Inflammatory macrophage (primary cell): Measurements from ENCODE around the gene TAS2R19.
"Not testable (repeated sequence)": the region's sequence is repeated elsewhere in the genome, so short reads cannot be mapped to it uniquely, and the experiment has no call there.

ENCODE experiments used
- DNase-seq, 2 donors: peaks; one replicate each; pipeline ENCODE4 v3.0.0-alpha.2; 2020 to 2022
- total RNA-seq, 18 experiments: gene quantifications; one replicate each; lab custom pipeline; 2026; ENCODE audit warnings: mixed read lengths in 6 of 18, inconsistent platforms in 2 of 18; lab: John Stamatoyannopoulos, UW

The TAS2R19 gene, protein sequence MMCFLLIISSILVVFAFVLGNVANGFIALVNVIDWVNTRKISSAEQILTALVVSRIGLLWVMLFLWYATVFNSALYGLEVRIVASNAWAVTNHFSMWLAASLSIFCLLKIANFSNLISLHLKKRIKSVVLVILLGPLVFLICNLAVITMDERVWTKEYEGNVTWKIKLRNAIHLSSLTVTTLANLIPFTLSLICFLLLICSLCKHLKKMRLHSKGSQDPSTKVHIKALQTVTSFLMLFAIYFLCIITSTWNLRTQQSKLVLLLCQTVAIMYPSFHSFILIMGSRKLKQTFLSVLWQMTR
- 0.26 to 2.5 (median 0.86) reads per million in 18 experiments for total RNA-seq

DNA sequence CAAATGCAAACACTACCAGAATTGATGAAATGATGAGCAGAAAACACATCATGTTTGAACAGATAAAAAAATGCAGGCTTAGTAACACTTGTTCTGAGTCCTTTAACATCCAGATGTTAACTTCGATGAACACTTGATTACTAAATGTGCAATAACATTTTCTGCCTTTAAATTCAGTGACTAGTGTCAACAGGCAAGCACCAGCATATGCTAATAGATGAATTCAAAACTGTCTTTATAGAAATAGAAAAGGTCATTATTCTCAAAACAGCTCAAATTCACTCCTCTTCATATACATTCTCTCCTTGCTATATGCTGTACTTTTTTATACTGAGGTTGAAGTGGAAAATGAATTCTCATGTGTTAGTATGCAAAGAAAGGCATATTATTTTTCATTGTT, at the start of gene TAS2R19:
TAS2R19 (minus strand) TSS at position 101 of the 400 bp plus-strand sequence; CDS start at position 52, 49 bp downstream.
- DNase-seq, result no peak

DNA sequence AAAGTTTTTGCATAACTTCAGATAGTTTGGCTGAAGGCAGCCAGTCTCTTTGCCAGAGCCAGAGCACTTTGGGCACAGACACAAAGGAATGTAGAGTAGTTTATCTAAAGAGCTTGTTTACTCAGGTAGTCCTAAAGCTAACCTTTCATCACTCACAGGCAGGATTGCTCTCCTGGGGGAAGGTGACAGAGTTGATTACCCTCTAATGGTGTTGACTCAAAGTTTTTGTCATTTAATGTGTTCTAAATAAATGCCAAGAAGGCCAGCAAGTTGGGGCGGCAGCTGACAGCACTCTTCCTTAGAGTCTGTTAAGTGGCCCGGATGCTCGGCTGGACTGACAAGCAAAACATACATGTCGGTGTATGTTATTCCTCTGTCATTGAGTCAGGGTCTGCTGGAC, 49.0 kb upstream of the TAS2R19 start:
- DNase-seq, result no peak

DNA sequence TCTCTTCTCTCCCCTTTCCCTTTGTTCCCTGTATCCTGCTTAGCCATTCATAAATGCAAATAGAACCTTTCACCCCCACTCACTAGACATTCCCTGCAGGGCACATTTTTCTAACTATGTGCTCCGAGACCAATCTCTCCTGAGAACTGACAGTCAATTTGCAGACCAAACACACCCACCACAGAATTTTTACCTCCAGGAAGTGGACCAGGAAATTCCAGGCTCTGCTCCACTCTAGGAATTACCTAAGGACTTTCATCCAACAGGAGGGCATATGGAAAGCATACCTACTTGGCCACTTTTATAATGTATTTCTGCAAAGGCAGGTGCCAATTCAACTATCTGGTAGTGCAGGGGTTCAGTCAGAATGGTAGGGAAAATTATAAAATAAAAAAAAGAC, 48.6 kb upstream of the TAS2R19 start:
- no peak for DNase-seq

DNA sequence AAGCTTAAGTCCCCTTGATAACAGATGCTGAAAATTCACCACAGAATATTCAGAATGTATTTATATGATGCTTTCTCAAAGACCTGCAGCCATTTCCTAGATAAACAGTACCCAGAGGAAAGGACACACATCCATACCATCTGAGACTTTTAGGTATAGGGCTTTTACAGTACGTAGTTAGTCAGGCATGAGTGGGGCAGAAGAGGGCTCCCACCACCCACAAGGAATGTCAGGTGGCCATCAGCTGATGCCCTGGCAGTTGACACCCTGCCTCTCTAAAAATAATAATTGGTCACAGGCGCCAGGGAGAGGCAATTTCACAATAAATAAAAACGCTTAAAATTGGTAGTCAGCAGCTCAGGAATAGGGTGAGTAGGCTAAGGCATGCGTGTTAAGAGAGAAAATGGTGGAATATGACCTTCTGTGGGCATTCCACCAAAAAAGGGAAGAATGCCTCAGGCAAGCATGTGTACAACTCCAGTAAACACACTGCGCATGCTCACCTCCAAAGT, 47.5 kb upstream of the TAS2R19 start:
- DNase-seq, result peak in 1 of 2 donors; percentile 15

DNA sequence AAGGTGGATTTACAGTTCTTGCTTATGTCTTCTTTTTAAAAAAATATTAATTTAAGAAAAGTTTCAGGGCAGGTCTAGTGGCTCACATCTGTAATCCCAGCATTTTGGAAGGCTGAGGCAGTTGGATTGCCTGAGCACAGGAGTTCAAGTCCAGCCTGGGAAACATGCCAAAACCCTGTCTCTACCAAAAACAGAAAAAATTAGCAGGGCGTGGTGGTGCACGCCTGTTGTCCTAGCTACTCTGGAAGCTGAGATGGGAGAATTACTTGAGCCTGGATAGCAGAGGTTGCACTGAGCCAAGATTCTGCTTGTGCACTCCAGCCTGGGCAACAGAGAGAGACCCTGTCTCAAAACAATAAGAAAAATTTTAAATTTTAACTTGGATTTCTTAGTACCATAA, 45.1 kb upstream of the TAS2R19 start:
- DNase-seq, result no peak

DNA sequence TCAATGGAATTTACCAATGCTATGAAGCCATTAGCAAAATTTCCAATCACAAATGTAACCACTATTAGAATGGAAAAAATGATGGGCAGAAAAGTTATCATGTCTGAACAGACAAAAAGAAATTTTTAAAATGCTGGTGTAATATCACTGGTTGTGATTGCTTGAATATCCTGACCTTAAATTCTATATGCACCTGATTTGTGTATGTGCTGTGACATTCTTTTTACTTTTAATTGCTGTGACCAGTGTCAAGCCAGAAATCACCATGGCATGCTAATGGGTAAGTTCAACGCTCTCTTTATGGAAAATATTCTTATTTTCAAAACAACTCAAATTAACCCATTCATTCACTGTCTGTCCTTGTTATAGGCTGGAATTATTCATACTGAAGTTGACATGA, 39.8 kb upstream of the TAS2R19 start, which contains the start of gene TAS2R46:
TAS2R46 (minus strand) TSS at position 101 of the 400 bp plus-strand sequence; CDS start at position 101, 0 bp downstream.
- not testable (repeated sequence) for DNase-seq

DNA sequence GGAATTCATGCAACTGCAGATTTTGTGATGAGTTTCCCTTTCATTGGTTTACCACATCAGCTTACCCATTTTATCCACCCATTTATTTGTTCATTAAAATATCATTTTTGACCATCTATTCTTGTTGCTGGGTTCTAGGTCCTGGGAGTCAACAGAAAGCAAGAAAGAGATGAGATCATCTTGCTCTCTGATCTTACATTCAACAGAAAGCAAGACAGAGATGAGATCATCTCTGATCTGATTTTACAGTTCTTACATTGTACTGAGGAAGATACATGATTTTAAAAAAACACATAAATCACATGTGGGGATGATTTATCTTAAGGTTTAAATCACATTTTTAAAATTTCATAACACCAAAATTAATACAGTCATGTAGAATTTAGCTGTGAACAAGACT, 37.4 kb upstream of the TAS2R19 start:
- no peak for DNase-seq

DNA sequence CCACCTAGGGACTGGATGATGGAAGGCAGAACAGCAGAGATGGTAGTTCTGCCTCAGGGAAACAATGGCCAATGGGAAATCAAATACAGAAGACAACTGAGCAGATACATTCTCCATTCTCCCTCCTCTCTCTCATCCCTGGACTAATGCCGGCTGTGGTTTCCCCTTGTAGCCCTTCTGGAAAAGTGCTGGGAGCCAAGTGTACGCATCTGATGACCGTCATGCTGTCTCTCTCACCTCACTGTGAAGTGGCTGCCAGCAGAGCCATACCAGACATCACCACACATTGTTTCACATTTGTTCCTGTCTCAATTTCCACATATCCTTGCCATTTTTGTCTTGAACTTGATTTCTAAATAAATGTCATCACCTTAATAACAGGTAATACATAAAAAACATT, 36.6 kb upstream of the TAS2R19 start:
- no peak for DNase-seq

DNA sequence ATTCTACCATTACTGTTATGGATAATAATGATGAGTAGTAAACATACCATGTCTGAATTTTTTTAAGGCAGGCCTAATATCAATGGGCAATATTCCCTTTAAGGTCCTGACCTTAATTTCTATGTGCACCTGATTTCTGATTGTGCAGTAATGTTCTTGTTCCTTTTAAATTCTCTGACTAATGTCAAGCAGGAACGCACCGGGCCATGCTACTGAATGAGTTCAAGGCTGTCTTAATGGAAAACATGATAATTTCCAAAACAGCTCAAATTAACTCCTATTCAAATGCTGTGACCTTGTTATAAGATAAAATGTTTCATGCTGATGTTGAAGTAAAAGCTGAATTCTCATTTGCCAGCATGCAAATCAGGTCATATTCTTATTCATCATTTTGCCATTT, 32.9 kb upstream of the TAS2R19 start:
- DNase-seq, result no peak

DNA sequence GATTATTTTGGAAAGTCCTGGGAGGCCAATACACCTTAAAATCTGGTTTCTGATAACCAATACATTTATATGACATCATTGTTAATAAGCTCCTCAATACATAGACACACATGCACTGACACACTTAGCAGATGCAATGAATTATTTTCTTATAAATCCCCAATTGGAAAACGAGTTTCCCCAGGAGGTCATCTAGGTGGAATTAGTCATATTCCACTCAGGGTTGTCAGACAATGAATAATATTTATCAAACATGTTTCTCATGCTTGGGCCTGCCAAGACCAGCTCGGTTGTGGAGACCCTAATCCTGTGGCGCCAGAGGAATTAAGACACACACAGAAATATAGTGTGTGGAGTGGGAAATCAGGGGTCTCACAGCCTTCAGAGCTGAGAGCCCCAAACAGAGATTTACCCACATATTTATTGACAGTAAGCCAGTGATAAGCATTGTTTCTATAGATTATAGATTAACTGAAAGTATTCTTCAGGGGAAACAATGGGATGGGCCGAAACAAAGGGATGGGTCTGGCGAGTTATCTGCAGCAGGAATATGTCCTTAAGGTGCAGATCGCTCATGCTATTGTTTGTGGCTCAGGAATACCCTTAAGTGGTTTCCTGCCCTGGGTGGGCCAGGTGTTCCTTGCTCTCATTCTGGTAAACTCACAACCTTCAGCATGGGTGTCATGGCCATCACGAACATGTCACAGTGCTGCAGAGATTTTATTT, 27.5 kb upstream of the TAS2R19 start:
- DNase-seq, result not testable (repeated sequence)

DNA sequence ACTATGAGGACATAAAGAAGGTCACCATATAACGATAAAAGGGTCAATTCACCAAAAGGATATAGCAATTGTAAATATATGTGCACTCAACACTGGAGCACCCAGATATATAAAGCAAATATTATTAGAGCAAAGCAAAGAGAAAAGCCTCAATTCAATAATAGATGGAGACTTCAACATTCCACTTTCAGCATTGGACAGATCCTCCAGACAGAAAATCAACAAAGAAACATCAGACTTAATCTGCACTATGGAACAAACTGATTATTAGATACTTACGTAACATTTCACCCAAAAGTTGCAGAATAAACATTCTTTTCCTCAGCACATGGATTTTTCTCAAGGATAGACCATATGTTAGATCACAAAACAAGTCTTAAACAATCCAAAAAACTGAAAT, 18.9 kb upstream of the TAS2R19 start:
- DNase-seq, result not testable (repeated sequence)

DNA sequence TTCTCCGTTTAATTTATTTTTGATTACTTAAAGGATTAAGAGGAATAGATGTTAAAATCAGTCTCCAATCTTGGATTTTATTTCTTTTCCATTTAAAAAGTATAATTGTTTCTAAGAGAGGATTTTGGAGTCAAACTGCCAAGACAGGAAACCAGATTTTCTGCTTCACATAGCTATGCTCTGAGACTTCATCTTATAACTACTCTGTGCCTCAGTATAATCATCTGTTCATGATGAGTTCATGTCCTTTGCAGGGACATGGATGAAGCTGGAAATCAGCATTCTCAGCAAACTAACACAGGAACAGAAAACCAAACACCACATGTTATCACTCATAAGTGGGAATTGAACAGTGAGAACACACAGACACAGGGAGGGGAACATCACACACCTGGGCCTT, 17.7 kb upstream of the TAS2R19 start:
- no peak for DNase-seq

DNA sequence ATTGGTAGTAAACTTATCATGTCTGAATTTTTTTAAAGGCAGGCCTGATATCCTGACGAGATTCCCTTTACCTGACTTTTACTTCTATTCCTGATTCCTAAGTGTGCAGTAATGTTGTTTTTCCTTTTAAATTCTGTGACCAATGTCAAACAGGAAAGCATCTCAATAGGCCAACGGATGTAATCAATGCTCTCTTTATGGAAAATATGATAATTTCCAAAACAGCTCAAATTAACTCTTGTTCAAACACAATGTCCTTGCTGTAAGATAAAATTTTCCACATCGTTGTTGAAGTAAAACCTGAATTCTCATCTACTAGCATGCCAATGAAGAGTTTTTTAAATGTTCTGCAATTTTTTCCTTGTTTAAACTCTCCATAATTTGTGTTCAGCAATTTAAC, 16.8 kb upstream of the TAS2R19 start:
- DNase-seq, result no peak

DNA sequence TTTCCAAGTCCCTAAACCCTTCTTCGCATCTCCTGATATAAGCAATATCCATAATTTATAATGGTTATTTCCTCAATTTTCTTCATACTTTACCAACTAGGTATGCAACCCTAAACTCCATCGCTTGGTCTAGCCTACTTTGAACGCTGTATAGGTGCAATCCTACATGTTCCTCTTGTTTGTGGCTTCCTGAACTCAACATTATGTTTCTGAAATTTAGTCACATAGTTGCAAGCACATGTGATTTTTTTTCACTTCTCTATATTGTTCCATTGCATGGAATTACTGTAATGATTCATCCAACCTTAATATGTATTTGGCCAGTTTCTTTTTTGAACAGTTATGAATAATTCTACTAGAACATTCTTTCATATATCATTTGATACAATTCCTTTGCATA, 11.5 kb upstream of the TAS2R19 start:
- not testable (repeated sequence) for DNase-seq

DNA sequence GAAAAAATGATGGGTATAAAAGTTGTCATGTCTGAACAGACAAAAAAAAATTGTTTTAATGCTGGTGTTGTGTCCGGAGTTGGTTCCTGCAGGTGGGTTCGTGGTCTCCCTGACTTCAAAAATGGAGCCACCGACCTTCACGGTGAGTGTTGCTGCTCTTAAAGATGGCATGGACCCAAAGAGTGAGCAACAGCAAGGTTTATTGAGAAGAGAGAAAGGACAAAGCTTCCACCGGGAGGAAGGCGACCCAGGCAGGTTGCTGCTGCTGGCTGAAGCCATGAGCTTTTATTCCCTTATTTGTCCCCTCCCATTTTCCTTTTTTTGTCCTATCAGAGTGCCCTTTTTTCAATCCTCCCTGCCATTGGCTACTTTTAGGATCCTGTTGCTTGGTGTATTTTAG, 8.9 kb upstream of the TAS2R19 start, which contains the start of gene TAS2R31:
TAS2R31 (minus strand) TSS at position 101 of the 400 bp plus-strand sequence; CDS start at position 29, 72 bp downstream.
- no peak for DNase-seq

DNA sequence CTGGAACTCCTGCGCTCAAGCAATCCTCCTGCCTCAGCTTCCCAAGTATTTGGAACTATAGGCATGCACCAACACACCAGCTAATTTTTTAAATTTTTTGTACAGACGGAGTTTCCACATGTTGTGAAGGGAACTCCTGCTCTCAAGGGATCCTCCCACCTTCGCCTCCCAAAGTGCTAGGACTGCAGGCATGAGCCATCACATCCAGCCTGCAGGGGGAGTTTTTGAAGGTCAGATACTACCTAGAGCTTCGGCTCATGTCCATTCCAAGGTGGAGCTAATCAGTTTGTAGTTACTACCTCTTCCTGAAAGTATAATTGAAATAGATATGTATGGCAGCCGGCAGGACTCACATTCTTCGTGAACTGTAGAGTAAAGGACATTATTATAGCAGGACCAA, 3.7 kb upstream of the TAS2R19 start:
- no peak for DNase-seq

DNA sequence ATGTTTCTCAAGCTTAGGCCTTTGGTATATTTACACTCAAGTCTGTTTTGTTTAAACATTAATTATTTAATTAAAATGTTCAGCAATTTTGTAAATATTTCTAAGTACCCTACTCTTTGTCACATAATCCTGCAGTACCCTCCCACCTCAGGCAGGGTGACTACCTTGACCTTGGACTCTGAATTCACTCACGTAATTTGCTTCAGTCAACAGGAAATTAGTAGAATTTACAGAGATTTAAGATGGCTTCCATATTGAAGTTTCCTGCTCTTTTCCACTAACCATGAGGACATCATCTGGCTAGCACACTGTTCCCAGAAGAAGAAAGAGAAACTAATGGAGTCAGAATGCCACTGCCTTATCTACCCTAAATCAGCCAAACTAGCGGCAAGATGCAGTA, 967 bp upstream of the TAS2R19 start:
- no peak for DNase-seq

DNA sequence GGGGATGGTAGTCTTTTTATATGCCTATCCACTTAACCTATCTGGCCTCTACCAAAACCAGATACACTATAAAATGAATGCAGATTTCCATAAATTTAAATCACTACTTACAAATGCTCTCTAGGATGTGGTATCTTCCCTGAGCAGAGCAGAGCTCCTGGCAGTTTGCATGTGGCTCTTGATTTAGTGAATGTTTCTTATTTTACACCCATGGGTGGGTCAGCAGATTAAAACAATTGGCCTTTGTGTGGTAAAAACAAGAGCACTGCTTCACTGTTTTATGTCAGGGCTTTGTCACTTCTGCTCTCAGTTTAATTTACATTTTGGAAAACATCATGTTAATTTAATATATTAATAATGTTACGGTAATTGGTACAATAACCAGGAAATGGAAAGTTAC, 5.5 kb downstream of the TAS2R19 start:
- DNase-seq, result no peak

DNA sequence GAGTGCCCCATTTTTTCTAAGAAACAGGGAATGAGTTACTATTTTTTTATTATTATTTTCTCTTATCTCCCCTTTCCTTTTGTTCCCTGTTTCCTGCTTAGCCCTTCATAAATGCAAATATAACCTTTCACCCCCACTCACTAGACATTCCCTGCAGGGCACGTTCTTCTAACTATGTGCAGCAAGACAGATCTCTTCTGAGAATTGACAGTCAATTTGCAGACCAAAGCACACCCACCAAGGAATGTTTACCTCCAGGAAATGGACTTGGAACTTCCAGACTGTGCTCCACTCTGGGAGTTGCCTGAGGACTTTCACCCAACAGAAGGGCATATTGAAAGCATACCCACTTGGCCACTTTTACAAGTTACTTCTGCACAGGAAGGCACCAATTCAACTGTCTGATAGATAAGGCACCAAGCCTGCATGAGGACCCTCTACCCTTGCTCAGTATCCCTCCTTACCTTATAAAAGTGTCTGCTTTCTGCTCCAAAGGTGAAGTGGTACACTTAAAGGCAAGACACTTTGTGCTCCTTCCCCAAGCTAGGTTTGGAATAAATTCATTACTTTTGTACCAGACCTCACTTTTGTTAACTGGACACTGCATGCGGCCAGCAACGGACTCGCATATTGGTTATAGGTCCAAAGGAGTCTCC, 6.5 kb downstream of the TAS2R19 start:
- DNase-seq, result no peak

DNA sequence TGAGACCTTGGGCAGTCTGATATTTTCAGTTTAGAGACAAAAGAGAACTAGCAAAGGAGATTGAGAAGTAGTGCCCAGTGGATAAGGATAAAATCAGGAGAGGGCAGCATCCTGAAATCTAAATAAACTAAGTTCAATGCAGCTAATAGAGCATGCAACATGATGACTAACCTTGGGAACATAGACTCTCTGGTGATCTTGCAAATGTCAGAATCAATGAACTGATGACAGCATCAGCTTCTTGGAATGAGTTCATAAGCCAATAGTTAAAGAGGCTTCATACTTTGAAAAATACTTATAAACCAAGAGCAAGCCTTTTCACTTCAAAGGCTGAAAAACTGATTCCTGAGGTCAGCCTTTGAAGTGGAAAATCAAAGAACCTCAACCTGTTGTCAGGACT, 8.2 kb downstream of the TAS2R19 start:
- no peak for DNase-seq

DNA sequence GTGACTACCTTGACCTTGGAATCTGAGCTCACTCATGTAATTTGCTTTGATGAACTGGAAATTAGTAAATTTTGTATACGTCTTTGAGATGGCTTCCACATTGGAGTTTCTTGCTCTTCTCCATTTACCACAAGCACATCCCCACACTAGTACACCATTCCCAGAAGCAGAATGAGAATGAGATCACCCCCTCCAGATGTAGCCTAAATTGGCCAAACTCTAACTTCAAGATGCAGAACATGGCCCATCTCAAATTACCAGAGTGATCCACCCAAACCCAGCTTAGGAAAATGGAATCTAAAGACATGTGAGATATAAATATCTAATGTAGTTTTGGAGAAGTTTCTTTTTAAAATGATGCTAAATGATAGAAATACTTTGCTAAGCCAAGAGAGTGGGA, 14.8 kb downstream of the TAS2R19 start:
- DNase-seq, result no peak

DNA sequence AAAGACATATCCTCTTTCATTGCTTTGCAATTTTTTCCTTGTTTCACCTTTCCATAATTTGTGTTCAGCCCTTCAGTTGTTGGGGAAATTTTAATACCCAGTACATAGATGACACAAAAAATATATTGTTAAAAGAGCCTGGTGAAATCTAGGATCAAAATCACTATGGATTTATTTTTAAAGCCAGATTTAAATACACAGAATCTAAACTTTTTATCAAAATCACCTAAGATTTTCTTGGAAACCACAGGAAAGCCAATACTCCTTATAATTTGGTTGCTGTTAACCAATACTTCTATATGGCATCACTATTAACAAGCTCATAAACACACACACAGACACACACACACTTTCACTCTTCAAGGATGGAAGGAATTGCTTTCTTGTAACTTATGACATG, 24.2 kb downstream of the TAS2R19 start, which contains the start of gene TAS2R20:
TAS2R20 (minus strand) TSS at position 101 of the 400 bp plus-strand sequence. CDS start 429 bp downstream, outside the sequence.
- DNase-seq, result no peak

DNA sequence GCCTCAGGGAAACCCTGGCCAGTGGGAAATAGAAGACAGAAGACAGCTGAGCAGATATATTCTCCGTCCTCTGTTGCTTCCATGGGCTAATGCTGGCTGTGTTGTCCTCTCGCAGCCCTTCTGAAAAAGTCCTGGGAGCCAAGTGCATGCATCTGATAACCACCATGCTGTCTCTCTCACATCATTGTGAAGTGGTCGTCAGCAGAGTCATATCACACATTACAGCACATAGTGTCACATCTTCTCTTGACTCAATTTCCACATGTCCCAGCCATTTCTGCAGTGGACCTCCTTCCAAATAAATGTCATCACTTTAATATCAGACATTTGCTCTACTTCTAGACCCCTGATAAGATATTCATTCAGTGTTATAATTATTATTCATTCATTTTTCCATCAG, 28.1 kb downstream of the TAS2R19 start:
- no peak for DNase-seq
